ENCODE results near the gene NAA50.

NAA50 gene

GRCh38 chr3:113696658-113697499 lies 49.2 kb downstream of the NAA50 start:
- peak; percentile 100 for DNase-seq (ENCODE audit: low read depth in 2 of 2)
- peak overlapping the region; percentile 56 to 79 for H3K4me3 ChIP-seq (replicated peaks in 1 of 2; ENCODE audit: low read depth in 2 of 2, low read length in 2 of 2)
- TF ChIP-seq CTCF (IDR thresholded peaks at IDR 0.05; ENCODE audit: low read depth, low read length), result peak; percentile 12

DNA sequence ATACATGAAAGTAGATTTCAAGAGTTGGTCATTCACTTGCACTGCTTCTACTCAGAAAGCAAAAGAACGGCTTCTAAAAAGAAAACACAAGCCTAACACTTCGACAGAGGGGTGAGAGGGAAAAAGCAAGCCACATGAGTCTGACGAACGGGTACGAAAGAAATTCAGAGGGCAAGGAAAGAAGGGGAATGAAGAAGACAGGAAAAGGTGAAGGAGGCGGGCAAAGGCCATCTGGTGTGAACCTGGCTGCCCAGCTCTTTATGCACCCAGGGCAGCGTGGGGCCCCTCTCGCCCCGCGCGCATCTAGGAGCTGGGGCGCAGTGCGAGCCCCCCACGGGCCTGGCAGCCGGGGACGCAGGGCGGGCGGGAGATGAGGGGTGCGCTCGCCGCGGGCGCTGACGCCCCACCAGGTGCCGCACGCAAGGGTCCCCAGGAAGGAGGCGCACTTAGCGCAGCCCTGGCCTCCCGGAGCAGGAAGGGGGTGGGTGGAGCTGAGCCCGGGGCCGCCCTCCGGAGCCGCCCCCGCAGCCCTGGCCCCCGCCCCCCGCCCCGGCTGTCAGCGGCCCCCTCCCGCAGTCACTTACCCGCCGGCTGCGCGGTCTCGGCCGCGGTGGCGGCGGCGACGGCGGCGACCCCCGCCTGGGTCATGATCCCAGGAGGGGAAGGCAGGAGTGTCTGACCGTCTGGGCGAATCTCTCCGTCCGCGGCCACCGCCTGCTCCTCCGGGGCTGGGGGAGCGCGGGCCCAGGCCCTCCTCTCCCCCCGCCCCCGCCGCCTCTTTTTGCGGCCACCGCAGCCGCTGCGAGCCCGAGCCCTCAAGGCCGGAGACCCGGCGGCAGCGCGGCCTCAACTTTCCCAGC lies 50.0 kb downstream of the NAA50 start, which contains the start of gene USF3:
TSS of gene USF3 (minus strand) at position 857 of the 860 bp plus-strand sequence. CDS start 21,764 bp downstream, outside the sequence.
- peak; percentile 45 to 63 for DNase-seq (ENCODE audit: low read depth in 2 of 2)
- peak within 1 kb of the TSS; percentile 56 to 79 for H3K4me3 ChIP-seq (replicated peaks in 1 of 2; ENCODE audit: low read depth in 2 of 2, low read length in 2 of 2)
- TF ChIP-seq CTCF (IDR thresholded peaks at IDR 0.05; ENCODE audit: low read depth, low read length), result no peak

GRCh38 chr3:113695431-113695785 lies 50.6 kb downstream of the NAA50 start:
- DNase-seq (ENCODE audit: low read depth in 2 of 2), result peak; percentile 5 to 25
- H3K4me3 ChIP-seq (replicated peaks in 1 of 2; ENCODE audit: low read depth in 2 of 2, low read length in 2 of 2), result peak overlapping the region; percentile 55 to 79
- no peak for TF ChIP-seq CTCF (IDR thresholded peaks at IDR 0.05; ENCODE audit: low read depth, low read length)

DNA sequence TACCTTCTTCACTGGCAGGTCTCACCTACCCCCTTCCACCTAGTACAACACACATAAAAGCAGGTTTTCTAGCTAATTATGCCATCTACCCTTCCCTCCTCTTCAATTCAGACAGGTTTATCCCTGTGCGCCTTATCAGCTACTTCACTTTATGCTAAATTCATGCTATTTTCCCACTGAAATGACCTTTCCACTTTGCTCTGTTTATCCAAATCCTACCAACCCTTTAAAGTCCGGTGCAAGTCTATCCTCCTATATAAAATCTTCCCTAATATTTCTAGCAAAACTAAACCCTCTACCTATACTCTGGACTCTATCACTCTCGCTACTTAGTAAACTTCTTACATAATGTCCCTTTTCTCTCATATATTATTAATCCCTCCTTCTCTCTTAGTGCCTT lies 55.6 kb downstream of the NAA50 start:
- no peak for DNase-seq (ENCODE audit: low read depth in 2 of 2)
- H3K4me3 ChIP-seq (replicated peaks in 1 of 2; ENCODE audit: low read depth in 2 of 2, low read length in 2 of 2), result no peak overlapping the region
- TF ChIP-seq CTCF (IDR thresholded peaks at IDR 0.05; ENCODE audit: low read depth, low read length), result no peak

DNA sequence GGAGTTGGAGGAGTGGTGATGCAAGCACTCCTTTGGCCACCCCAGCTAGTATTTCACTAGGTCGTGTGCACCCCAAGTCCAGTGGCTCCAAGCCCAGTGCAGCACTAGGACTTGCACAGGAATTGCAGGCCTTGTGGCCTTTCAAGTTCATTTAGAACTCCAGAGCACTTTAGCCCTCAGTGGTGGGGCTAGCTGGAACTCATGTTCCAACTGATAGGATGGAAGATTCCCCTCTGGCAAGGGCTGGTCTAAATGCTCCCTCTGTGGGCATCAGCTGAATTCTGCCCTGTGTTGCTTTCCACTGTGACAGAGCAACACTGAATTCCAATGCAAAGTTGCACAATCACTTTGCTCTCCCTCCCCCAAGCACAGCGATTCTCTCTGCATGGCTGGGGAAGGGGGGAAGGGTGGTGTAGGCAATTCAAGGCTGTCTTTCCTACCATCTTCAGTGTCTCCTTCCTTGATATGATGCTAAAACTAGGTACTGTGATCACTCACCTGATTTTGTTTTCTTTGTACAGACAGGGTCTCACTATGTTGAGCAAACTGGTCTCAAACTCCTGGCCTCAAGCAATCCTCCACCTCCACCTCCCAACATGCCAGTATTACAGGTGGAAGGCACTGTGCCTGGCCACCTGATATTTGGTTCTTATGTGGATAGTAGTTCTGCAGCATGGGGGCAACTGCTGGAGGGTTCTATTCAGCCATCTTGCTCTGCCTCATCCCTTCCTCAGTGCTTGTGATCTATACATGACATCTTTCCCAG lies 59.9 kb downstream of the NAA50 start:
- TF ChIP-seq CTCF (IDR thresholded peaks at IDR 0.05; ENCODE audit: low read depth, low read length), result no peak
- H3K4me3 ChIP-seq (replicated peaks in 1 of 2; ENCODE audit: low read depth in 2 of 2, low read length in 2 of 2), result no peak overlapping the region
- peak; percentile 60 to 77 for DNase-seq (ENCODE audit: low read depth in 2 of 2)

DNA sequence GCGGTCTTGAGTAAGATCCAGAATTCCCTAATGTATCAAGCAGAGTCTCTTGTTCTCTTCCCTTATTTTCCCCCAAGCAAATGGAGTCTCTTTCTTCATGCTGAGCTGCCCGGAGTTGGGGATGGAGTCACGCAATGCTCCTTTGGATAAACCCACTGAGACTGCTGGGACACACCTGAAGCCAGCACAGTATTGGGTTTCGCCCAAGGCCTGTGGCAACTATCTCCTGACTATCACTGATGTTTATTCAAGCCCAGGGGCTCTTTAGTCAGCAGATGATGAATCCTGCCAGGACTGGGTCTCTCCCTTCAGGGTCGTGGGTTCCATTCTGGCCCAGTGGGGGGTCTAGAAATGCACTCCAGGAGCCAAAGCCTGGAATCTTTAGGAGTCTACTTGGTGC lies 60.9 kb downstream of the NAA50 start:
- no peak for DNase-seq (ENCODE audit: low read depth in 2 of 2)
- TF ChIP-seq CTCF (IDR thresholded peaks at IDR 0.05; ENCODE audit: low read depth, low read length), result no peak
- H3K4me3 ChIP-seq (replicated peaks in 1 of 2; ENCODE audit: low read depth in 2 of 2, low read length in 2 of 2), result no peak overlapping the region
